Upper lobe of right lung (tissue), 1 donor: ENCODE data around the gene IGSF11. TPM values are rescaled to one million over a fixed set of nuclear protein-coding genes. Genes with fewer than 3 reads are reported as not detected.

ENCODE experiments used
- ATAC-seq: fragments of 200-7000 bp; cut with Tn5 transposase; one replicate; pipeline ENCODE4 v1.9.1; 2020; ENCODE audit warnings: mild to moderate bottlenecking, moderate library complexity
- DNase-seq: peaks from one replicate; pipeline ENCODE4 v3.0.0-alpha.2; 2020
- H3K27ac ChIP-seq: fragments of 200-600 bp; one replicate; pipeline ENCODE4 v1.8.0; 2022
- H3K27me3 ChIP-seq: fragments of 200-600 bp; one replicate; pipeline ENCODE4 v1.8.0; 2022; ENCODE audit warnings: mild to moderate bottlenecking
- H3K36me3 ChIP-seq: fragments of 200-600 bp; one replicate; pipeline ENCODE4 v1.8.0; 2022
- H3K4me1 ChIP-seq: fragments of 200-600 bp; one replicate; pipeline ENCODE4 v1.8.0; 2022
- H3K4me3 ChIP-seq: fragments of 200-600 bp; one replicate; pipeline ENCODE4 v1.8.0; 2022; ENCODE audit warnings: mild to moderate bottlenecking
- H3K9me3 ChIP-seq: fragments of 200-600 bp; one replicate; pipeline ENCODE4 v1.8.0; 2022
- intact Hi-C: fragments of 100-400 bp; cut with DNase I; formaldehyde crosslinking; loops from one replicate; pipeline ENCODE4 v1.11.0; 2022
- total RNA-seq: library from RNA; stranded (reverse); fragmentation: NEBNext Ultra II Directional; extraction: Animal tissue kit (Norgen Biotek cat#: 25700); gene quantifications from one replicate; pipeline ENCODE4 v1.2.1, GENCODE V29; 2021
- TF ChIP-seq, protein P1 (sequence below): fragments of 200-600 bp; IDR thresholded peaks from one replicate; pipeline ENCODE4 v1.8.0; 2022; ENCODE audit warnings: antibody characterized with exemption
- donor health status: DM: no; HTN: yes; CAD: no; lungs with severe emphysema.

IGSF11 gene
- total RNA-seq, 1 donor from 2014 or later = 0.46 TPM

DNA sequence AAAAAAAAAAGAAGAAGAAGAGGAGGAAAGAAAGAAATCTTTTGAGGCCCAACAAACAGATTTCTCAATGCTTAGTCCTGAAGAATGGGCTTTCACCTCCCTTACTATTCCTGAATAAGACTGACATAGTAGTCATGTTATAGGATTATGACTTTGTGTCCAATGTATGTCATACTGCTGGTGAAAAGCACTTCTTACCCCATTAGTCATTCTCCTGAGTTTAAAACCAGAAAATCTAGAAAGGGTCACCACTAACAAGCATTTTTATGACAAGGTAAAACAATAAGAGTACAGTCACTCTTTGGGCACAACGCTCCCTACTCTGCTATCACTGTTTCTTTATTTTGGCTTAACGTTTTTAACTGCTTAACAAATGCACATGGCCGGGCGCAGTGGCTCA lies 88.2 kb downstream of the IGSF11 start:
- TF ChIP-seq, protein P1, sequence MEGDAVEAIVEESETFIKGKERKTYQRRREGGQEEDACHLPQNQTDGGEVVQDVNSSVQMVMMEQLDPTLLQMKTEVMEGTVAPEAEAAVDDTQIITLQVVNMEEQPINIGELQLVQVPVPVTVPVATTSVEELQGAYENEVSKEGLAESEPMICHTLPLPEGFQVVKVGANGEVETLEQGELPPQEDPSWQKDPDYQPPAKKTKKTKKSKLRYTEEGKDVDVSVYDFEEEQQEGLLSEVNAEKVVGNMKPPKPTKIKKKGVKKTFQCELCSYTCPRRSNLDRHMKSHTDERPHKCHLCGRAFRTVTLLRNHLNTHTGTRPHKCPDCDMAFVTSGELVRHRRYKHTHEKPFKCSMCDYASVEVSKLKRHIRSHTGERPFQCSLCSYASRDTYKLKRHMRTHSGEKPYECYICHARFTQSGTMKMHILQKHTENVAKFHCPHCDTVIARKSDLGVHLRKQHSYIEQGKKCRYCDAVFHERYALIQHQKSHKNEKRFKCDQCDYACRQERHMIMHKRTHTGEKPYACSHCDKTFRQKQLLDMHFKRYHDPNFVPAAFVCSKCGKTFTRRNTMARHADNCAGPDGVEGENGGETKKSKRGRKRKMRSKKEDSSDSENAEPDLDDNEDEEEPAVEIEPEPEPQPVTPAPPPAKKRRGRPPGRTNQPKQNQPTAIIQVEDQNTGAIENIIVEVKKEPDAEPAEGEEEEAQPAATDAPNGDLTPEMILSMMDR = no peak
- intact Hi-C loops = no loop called here
- no peaks in the 10 kb centered on the region for H3K9me3 ChIP-seq
- no peaks in the 10 kb centered on the region for H3K27me3 ChIP-seq
- DNase-seq (no peak), ATAC-seq (no peak)
- no peak overlapping the region for H3K27ac ChIP-seq
- no peaks in the 10 kb centered on the region for H3K4me1 ChIP-seq
- no peaks in the 10 kb centered on the region for H3K36me3 ChIP-seq
- no peak overlapping the region for H3K4me3 ChIP-seq

DNA sequence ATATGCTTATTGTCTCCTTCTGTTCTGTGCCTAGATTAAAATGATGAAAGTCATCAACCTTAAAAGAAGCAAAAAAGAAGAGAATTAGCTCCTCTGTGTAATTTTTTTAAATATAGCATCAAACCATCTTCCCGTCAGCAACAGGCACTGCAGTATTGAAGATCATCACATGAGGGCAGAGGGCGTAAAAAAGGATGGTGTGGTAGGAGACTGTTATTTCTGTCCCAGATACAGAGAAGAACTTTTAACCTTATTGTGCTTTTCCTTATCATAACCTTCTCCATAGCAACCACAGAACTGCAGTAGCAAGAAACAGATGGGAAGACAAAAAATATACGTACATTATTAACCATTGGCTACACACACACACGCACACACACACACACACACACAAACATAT lies 88.8 kb downstream of the IGSF11 start:
- no peak for DNase-seq
- TF ChIP-seq, protein P1 = no peak
- Histone ChIP-seq H3K36me3 (no peaks in the 10 kb centered on the region), H3K4me1 (no peaks in the 10 kb centered on the region), H3K4me3 (no peak overlapping the region), H3K9me3 (no peaks in the 10 kb centered on the region), H3K27me3 (no peaks in the 10 kb centered on the region), H3K27ac (no peak overlapping the region)
- intact Hi-C loops = no loop called here
- no peak for ATAC-seq

DNA sequence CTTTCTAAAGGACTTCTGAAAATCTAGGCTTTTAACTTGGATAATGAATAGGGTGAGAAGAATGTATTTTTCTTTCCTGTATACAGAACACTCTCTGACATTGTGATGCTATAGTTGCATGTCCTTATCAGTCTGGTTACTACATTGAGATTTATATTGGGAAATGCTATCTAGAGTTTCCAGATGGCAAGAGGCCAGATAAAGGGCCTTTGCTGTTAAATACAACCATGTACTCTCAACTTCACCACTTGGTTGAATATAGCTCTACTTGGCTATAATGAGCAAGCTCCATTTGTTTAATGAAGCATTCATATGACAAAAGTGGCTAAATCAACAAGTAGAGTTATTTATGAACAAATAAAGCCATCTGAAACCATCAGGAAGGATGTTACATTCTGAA lies 91.0 kb downstream of the IGSF11 start:
- DNase-seq (no peak), ATAC-seq (no peak)
- TF ChIP-seq, protein P1 = no peak
- Histone ChIP-seq H3K27ac (no peak overlapping the region), H3K4me3 (no peak overlapping the region), H3K36me3 (no peaks in the 10 kb centered on the region), H3K9me3 (no peaks in the 10 kb centered on the region), H3K27me3 (no peaks in the 10 kb centered on the region), H3K4me1 (no peaks in the 10 kb centered on the region)
- intact Hi-C loops = no loop called here

DNA sequence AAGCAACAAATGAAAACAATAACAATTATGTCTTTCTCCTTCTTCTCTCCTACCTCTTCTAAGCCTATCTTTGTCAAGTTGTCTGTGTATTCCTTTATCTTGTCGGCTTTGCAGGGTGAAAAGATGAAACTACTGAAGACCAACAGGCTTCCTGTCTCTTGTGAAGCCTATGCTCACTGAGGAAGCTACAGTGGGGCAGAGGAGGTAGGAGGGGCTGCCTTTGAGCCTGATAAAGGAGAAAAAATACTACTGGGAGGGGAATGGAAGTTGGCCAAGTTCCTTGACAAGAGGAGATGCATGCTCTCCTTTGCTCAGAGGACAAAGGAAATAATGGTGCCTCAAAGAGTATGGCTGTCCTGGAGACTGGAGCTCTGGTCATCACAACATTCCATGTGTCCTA lies 92.0 kb downstream of the IGSF11 start:
- no peaks in the 10 kb centered on the region for H3K9me3 ChIP-seq
- ATAC-seq = no peak
- TF ChIP-seq, protein P1 = no peak
- DNase-seq = no peak
- H3K4me1 ChIP-seq = no peaks in the 10 kb centered on the region
- H3K36me3 ChIP-seq = no peaks in the 10 kb centered on the region
- H3K4me3 ChIP-seq = no peak overlapping the region
- H3K27me3 ChIP-seq = no peaks in the 10 kb centered on the region
- no peak overlapping the region for H3K27ac ChIP-seq
- intact Hi-C loops = no loop called here

DNA sequence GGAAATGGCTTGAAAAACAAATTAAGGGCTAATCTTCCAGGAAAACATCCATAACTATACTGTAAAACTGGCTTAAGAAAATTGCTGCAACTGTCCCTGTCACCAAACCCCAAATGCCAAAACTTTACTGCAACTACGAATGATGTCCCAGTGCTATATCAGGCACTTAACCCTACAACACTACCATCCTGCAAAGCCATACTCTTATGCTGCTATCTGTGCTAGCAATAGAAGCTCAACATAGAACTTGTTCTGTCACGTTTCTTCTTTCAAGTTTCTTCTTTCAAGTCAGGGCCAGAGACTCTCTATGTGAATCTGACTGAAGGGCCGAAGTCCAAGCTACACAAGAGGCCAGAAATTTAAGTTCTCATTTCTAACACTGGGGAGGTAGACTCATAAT lies 92.5 kb downstream of the IGSF11 start:
- H3K4me1 ChIP-seq = no peaks in the 10 kb centered on the region
- TF ChIP-seq, protein P1 = no peak
- no peak overlapping the region for H3K27ac ChIP-seq
- intact Hi-C loops = no loop called here
- H3K27me3 ChIP-seq = no peaks in the 10 kb centered on the region
- H3K9me3 ChIP-seq = no peaks in the 10 kb centered on the region
- no peaks in the 10 kb centered on the region for H3K36me3 ChIP-seq
- H3K4me3 ChIP-seq = no peak overlapping the region
- DNase-seq = no peak
- no peak for ATAC-seq

DNA sequence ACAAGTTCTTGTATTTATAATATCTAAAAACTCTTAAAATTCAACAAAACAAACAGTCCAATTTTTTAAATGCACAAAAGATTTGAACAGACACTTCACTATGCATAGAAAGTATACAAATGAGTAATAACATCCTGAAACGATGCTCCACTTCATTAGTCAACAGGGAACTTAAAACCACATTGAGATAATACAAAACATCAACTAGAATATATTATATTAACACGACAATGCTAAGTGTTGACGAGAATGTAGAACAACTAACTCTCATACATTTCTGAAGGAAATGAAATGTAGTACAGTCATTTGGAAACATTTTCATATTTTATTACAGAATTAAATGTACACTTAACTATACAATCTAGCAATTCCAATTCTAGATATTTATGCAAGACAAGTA lies 93.4 kb downstream of the IGSF11 start:
- H3K27me3 ChIP-seq = no peaks in the 10 kb centered on the region
- H3K36me3 ChIP-seq = no peaks in the 10 kb centered on the region
- H3K4me3 ChIP-seq = no peak overlapping the region
- TF ChIP-seq, protein P1 = no peak
- no peaks in the 10 kb centered on the region for H3K9me3 ChIP-seq
- intact Hi-C loops = no loop called here
- DNase-seq = no peak
- no peak for ATAC-seq
- no peak overlapping the region for H3K27ac ChIP-seq
- no peaks in the 10 kb centered on the region for H3K4me1 ChIP-seq
